Urinary bladder (tissue), 4 donors: ENCODE measurements around the gene CPNE5. TPM values are rescaled to one million over a fixed set of nuclear protein-coding genes. Genes with fewer than 3 reads are reported as not detected.

Experiments used
- DNase-seq: peaks from one replicate; pipeline ENCODE4 v3.0.0-alpha.2; 2015; ENCODE audit errors: extremely low spot score
- H3K27ac ChIP-seq: one replicate; pipeline ENCODE4 v1.5.1; 2013; ENCODE audit warnings: low read depth, mild to moderate bottlenecking, moderate library complexity
- H3K36me3 ChIP-seq: one replicate; pipeline ENCODE4 v1.6.1; 2013; ENCODE audit warnings: mild to moderate bottlenecking, moderate library complexity; ENCODE audit not compliant: insufficient read depth
- H3K4me1 ChIP-seq: one replicate; pipeline ENCODE4 v1.6.1; 2013; ENCODE audit warnings: mild to moderate bottlenecking, moderate library complexity; ENCODE audit not compliant: insufficient read depth
- H3K4me3 ChIP-seq: one replicate; pipeline ENCODE4 v1.5.1; 2013; ENCODE audit warnings: low read depth, low read length
- WGBS: extraction: QIAGEN DNeasy Blood & Tissue Kit; methylation state at CpG from one replicate; pipeline ENCODE4 v1.1.7; 2013; 5-methylcytosine and 5-hydroxymethylcytosine counted together
- polyA plus RNA-seq: library from polyadenylated mRNA; stranded (reverse); fragments of 200-250 nt; gene quantifications from one replicate; pipeline ENCODE4 v1.2.3, GENCODE V29; 2013
- total RNA-seq: library from RNA; depleted of rRNA; stranded (reverse); fragments of >200 nt; gene quantifications from one replicate; pipeline ENCODE4 v1.2.3, GENCODE V29; 2014
- donor health status: healthy with polysubstance abuse.
- donor health status: healthy.

The CPNE5 gene
- total and polyA plus RNA-seq, 2 donors, result 3.3 to 4.5 TPM

DNA sequence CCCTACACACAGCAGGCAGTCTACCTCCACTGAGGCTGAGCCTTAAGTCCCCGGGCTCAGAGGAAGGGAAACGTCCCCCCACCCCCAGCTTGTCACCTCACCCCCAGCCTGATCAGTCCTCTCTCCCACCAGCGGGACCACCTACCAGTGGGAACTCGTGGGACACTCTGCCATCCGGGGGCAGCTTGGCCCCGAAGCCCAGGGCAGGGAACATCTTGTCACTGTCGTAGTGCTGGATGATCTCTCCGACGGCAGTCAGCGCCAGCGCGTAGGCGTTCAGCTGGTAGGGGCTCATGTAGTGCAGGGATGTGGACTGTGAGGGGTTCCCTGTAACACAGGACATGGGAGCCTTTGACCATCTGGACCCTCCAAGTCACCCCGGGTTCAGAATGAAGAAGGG, 93.0 kb downstream of the CPNE5 start:
- 78% methylated on average over 14 of the region's 14 CpGs for WGBS
- Histone ChIP-seq H3K4me1 (no peaks in the 10 kb centered on the region), H3K4me3 (no peak overlapping the region), H3K27ac (no peak overlapping the region), H3K36me3 (no peaks in the 10 kb centered on the region)
- DNase-seq, result no peak

DNA sequence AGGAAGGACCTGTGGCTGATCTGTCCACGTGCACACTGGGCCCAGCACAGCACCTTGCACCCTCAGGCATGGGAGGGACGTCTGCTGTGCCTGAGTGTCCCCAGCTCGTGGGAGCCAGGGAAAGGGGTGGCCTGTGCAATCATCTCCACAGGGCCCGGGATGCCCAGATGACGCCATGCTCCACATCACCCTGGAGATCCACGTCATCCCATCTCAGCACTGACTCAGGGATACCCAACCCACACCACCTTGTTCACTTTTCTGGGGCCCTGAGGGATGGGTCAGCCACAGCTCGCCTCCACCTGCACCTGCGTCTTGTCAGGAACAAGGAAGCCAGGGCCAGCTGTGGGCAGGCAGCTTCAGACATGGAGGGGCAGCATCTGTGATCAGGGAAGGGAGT, 93.4 kb downstream of the CPNE5 start:
- H3K36me3 ChIP-seq, result no peaks in the 10 kb centered on the region
- no peak overlapping the region for H3K27ac ChIP-seq
- H3K4me3 ChIP-seq, result no peak overlapping the region
- no peaks in the 10 kb centered on the region for H3K4me1 ChIP-seq
- no peak for DNase-seq
- 84% methylated on average over 8 of the region's 8 CpGs for WGBS

DNA sequence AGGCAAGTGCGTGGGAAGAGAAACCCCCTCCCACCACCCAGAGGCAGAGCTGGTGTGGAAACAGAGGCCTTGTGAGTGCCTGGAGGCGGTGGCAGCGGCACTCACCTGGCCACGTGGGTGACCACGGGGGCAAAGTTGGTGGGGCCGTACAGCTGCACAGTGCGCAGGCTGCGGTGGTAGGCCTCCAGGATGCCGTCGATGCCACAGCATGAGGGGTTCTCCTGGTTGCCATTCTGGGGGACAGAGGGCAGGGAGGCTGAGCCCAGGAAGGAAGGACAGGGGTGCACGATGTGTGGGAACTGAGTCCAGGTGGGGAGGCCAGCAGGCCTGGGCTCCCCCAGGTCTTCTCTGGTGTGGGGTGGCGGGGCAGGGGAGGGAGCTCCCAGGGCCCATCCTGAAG, 94.0 kb downstream of the CPNE5 start:
- Histone ChIP-seq H3K27ac (no peak overlapping the region), H3K4me1 (no peaks in the 10 kb centered on the region), H3K36me3 (no peaks in the 10 kb centered on the region), H3K4me3 (no peak overlapping the region)
- DNase-seq, result no peak
- WGBS, result 96% methylated on average over 12 of the region's 12 CpGs

DNA sequence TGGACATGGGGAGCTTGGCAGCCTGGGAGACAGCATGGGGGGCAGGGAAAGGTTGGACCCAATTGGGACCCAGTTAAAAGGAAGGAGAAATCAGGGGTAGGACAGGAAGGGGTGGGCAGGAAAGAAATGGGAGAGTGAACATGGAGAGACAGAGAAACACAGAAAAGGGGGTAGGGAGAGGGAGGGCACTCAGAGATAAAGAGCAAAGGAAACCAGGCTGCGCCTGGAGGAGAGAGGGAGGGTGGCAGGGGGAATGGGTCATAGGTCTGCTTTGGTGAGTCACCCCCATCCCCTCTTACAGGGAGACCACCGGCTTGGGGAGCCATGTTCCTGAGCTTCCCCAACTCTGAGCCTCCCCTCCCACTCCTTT, 95.0 kb downstream of the CPNE5 start:
- Histone ChIP-seq H3K36me3 (no peaks in the 10 kb centered on the region), H3K4me3 (no peak overlapping the region), H3K27ac (no peak overlapping the region), H3K4me1 (no peaks in the 10 kb centered on the region)
- no peak for DNase-seq
- WGBS, result 71% methylated on average over 2 of the region's 2 CpGs

DNA sequence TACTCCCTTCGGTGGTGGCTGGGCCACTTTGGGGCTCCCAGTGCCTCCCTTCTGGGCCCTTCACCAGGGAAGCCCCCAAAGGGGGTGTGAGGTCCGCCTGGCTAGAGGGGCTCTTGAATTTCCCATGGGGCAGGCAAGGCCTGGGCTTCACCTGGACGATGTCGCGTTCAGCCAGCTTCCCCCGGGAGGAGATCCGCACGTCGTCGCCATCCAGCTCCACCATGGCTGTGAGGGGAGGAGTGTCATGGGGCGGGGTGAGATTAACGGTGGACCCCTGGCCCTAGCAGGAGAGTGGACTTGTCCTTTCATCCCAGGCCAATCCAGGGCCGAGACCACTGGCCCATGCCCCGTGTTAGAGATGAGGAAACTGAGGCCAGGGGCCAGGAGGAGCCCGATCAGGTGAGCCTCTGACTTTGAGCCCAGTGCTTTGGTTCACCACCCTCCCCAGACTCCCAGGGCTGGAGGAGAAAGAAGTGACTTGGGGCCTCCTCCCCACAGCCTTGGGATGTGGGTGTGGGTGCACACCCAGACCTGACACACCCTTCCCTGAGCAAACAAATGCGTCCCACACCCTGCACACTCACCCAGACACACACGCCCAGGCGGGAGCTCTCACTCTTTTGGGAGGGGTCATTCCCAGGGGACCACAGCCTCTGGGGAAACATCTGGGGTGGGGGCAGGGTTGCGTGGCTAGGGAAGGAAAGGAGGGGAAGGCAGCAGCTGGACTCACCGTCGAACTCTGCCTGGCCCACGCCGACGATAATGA, 95.5 kb downstream of the CPNE5 start:
- no peak for DNase-seq
- WGBS, result 79% methylated on average over 24 of the region's 24 CpGs
- Histone ChIP-seq H3K4me3 (no peak overlapping the region), H3K27ac (no peak overlapping the region), H3K4me1 (no peaks in the 10 kb centered on the region), H3K36me3 (no peaks in the 10 kb centered on the region)

DNA sequence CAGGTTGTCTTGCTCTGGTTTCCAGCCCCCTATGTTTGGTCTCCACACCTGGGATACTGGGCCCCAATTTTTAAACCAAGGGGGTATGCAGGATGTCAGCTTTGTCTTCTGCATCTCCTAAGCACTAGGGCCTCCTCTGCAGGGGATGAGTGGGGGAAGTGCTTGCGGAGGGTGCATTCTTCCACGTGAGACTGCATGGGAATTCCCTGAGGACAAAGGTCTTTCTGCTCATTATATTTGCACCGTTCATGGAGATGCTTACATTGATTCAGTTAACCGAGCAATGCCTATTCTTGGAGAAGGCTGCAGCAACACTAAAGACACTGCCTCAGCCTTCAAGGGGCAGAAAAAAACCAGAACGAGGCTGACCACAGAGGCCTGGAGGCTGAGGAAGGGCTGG, 96.2 kb downstream of the CPNE5 start:
- no peak for DNase-seq
- H3K27ac ChIP-seq, result no peak overlapping the region
- H3K4me1 ChIP-seq, result no peaks in the 10 kb centered on the region
- no peak overlapping the region for H3K4me3 ChIP-seq
- no peaks in the 10 kb centered on the region for H3K36me3 ChIP-seq
- WGBS, result 63% methylated on average over 5 of the region's 5 CpGs

DNA sequence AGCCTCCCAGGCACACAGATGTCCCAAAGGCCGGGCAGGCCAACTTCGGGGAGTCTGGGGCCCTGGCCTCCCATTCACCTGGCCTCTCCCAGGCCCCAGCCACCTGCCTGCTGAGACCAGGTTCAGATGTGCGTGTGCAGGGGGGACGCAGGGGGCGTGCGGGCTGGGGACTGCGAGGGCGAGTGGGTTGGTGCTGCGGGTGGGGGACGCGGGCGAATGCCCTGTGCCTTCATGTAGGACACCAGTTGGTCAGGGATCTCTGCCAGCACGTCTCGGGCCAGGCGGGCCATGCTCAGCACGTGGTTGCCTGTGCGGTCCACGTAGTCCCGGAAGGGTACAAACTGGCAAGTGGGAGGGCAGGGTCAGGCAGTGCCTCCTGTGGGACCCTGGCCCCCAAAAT, 97.1 kb downstream of the CPNE5 start:
- no peak overlapping the region for H3K4me3 ChIP-seq
- WGBS, result 95% methylated on average over 19 of the region's 19 CpGs
- H3K4me1 ChIP-seq, result no peaks in the 10 kb centered on the region
- H3K36me3 ChIP-seq, result no peaks in the 10 kb centered on the region
- no peak for DNase-seq
- no peak overlapping the region for H3K27ac ChIP-seq

DNA sequence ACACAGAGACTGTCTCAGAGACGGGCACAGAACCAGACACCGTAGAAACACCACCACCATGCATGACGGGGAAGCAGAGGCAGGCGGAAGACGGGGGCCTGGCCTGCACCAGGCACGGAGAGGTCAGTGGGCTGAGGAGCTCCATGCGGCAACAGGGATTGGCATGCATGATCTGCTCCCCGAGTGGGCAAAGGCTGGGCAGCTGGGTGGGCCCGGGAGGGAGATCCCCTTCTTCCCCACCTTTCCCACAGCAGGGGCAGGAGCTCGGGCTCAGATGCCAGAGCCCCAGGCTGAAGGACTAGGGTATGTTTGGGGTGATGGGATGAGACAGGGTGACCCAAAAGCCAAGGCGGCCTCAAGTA, 98.4 kb downstream of the CPNE5 start:
- 94% methylated on average over 11 of the region's 11 CpGs for WGBS
- Histone ChIP-seq H3K4me1 (no peaks in the 10 kb centered on the region), H3K27ac (no peak overlapping the region), H3K4me3 (no peak overlapping the region), H3K36me3 (no peaks in the 10 kb centered on the region)
- no peak for DNase-seq

DNA sequence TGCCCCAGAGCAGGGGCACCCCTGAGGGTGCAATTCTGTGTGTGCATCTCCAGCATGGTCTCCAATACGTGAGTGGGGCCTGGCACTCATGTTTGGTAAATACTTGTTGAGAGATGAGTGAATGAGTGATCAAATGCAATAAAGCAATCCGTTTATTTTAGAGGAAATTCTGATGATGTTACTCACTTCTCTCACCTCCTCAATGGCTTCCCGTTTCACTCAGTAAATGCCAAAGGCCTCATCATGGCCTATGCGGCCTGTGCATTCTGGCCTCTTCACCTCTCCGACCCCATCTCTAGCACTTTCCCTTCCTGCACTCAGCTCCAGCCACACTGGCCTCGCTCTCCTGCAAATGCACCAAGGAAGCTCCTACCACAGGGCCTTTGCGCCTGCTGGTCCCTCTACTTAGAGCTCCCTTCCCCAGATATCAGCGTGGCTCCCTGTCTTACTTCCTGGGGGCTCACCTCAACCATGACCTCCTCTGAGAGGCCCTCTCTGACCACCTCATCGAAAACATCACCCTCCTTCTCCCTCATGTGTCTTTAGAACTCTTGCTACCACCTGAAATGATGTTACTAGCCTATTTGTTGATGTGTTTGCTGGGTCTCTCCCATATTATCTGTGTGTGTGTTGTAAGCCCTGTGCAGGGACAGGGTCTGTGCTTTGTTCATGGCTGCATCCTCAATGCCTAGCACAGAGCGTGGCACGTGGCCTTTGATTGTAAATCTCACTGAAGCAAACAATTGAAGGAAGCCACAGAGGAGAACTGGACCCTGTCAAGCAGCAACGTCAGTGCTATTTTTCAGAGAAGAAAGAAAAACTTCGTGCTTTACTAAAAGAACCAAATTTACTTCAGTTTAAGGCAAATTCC, 99.1 kb downstream of the CPNE5 start:
- Histone ChIP-seq H3K4me3 (no peak overlapping the region), H3K4me1 (no peaks in the 10 kb centered on the region), H3K27ac (no peak overlapping the region), H3K36me3 (no peaks in the 10 kb centered on the region)
- no peak for DNase-seq
- 81% methylated on average over 13 of the region's 13 CpGs for WGBS

DNA sequence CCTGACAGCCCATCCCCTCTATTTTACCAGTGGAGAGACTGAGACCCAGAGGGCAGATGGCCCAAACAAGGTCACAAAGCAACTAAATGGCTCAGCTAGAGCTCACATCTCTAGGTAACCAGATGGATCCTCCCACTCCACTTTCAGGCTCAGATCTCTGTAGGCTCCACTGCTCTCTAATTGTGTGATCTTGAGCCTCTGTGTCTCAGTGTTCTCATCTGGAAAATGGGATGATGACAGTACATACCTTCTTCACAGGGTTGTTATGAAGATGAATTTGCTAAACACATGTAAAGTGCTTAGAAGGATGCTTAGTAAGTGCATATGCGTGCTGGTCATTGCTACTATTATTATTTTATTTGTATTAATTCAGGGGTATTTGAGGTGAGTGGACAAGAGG, 101.1 kb downstream of the CPNE5 start:
- Histone ChIP-seq H3K4me1 (no peaks in the 10 kb centered on the region), H3K36me3 (no peaks in the 10 kb centered on the region), H3K27ac (no peak overlapping the region), H3K4me3 (no peak overlapping the region)
- 95% methylated on average over 1 of the region's 1 CpG for WGBS
- no peak for DNase-seq

DNA sequence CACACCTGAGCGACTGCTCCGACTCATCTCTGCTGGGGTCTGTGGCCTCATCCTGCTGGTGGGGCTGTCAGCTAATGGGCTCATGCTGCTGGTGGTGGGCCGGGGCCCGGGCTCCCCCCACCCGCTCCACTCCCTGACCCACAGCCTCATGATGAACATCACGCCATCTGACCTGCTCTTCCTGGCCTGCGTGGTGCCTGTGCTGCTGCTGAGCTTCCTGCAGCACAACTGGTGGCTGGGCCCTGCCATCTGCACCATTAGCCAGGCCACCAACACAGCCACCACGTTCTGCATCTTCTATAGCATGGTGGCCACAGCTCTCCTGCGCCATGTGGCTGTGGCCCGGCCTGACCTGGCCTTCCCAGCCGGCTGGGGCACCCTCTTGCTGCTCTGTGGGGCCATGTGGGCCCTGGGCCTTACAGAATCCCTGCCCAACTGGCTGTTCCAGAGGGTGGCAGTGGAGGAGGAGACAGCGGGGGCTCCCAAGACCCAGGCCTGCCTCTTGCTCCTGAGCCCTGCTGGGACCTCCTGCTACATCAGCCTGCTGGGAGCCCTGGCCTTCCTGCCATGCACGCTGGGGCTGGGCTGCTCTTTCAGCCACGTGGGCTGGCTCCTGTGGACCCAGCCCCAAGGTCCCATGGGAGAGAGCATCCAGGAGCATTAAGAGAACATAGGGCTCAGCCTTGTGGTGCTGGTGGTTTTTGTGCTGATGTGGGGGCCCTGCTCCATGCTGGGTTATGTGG, 102.0 kb downstream of the CPNE5 start:
- no peak for DNase-seq
- no peaks in the 10 kb centered on the region for H3K4me1 ChIP-seq
- H3K4me3 ChIP-seq, result no peak overlapping the region
- 94% methylated on average over 14 of the region's 14 CpGs for WGBS
- H3K27ac ChIP-seq, result no peak overlapping the region
- H3K36me3 ChIP-seq, result no peaks in the 10 kb centered on the region

DNA sequence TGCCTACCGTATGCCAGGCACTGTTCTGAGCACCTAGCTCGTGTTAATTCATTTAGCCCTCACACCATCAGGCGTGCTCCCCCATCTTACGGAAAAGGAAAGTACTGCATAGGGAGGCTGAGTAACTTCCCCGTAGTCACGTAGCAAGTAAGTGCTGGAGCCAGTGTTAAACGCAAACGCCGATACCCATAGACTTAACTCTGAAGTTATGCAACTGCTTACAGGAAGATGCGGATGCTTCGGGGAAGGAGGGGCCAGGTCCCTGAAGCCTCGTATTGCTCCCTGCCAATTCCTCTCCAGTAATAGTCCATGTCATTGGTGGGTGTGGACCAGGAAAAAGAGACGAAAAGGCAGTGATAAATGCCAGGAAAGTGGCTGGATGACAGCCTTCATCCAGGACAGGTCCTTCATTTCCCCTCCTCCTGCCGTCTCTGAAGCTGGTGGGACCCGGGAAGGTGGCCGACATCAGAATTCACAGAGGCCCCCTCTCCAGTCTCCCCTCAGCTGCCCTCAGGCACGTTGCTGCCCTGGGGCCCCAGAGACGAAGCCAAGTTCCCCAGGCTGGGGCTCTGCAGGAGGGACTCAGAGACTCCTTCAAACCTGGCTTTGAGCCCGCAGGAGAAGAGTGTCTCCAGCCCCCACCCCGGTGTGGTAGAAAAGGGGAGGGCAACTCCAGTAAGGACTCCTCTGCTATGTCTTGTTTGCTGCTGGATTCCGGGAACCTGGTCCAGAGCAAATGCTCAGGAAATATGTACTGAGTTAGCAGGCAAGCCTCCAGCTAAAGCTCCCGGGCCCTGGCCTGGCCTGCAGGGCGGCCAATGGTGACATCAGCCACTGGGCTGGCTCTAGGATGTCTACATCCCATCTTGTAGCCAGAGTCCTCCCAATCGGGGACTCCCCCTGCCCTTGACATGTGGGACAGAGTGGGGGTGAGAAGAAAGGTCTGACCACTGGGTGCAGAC, 103.9 kb downstream of the CPNE5 start:
- Histone ChIP-seq H3K36me3 (no peaks in the 10 kb centered on the region), H3K4me1 (no peaks in the 10 kb centered on the region), H3K4me3 (no peak overlapping the region), H3K27ac (peak overlapping the region; percentile 28)
- peak; percentile 35 for DNase-seq
- 8% methylated on average over 24 of the region's 24 CpGs for WGBS

DNA sequence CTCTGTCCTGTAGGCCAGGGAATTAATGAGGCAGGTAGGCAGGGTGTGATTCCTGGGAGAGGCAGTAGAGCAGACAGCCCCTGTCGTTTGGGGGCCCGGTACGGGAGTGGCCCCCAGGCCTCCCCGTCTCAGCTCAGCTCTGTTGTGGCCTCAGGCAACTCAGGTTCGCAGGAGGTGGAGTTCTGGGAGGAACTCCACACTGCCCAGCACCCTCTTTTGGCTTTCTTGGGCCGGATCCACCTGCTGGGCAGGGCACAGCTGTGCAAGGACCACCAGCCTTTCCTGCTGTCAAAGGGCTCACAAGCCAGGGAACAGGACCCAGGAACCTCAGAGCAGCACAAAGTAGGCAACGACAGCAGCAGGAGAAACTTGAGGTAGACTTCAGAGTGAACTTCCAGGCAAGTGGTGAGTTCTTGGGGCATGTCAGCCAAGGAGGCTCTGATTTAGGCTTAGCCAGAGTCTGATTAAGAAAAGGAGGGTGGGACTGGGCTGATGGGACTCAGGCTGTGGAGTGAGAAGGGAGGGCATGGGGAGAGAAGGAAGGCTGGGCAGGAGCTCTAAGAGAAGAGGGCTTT, 104.7 kb downstream of the CPNE5 start:
- no peak overlapping the region for H3K27ac ChIP-seq
- H3K36me3 ChIP-seq, result no peaks in the 10 kb centered on the region
- DNase-seq, result no peak
- 76% methylated on average over 7 of the region's 7 CpGs for WGBS
- no peak overlapping the region for H3K4me3 ChIP-seq
- no peaks in the 10 kb centered on the region for H3K4me1 ChIP-seq
